AG09319 (cell line): ENCODE data around the gene DLG5.

Source experiments
- DNase-seq: peaks from one replicate; pipeline ENCODE4 v3.0.0-alpha.2; 2010; ENCODE audit warnings: low read depth; ENCODE audit errors: extremely low read depth
- CTCF ChIP-seq: IDR thresholded peaks from 2 replicates; pipeline ENCODE4 v1.5.1; 2011; ENCODE audit warnings: low read depth, mild to moderate bottlenecking, inconsistent platforms, low read length, moderate library complexity

DLG5 gene

GRCh38 chr10:77905781-77906180, 20.8 kb downstream of the DLG5 start:
- no peak for DNase-seq
- no peak for TF ChIP-seq CTCF

GRCh38 chr10:77905086-77905748, 21.3 kb downstream of the DLG5 start:
- DNase-seq: no peak
- TF ChIP-seq CTCF: no peak

GRCh38 chr10:77904100-77904840, 22.3 kb downstream of the DLG5 start:
- no peak for TF ChIP-seq CTCF
- no peak for DNase-seq

- TF ChIP-seq CTCF: no peak
- DNase-seq: no peak
Measured at GRCh38 chr10:77902159-77902558, 24.4 kb downstream of the DLG5 start.

GRCh38 chr10:77901743-77902142, 24.8 kb downstream of the DLG5 start:
- DNase-seq: no peak
- no peak for TF ChIP-seq CTCF

- DNase-seq: no peak
- no peak for TF ChIP-seq CTCF
Measured at GRCh38 chr10:77899690-77900089, 26.9 kb downstream of the DLG5 start.

- TF ChIP-seq CTCF: no peak
- peak; percentile 50 for DNase-seq
Measured at GRCh38 chr10:77899080-77899477, 27.5 kb downstream of the DLG5 start.
